HepG2 (cell line): Measurements from ENCODE around the gene USP7. TPM values are rescaled to one million over a fixed set of nuclear protein-coding genes. Genes with fewer than 3 reads are reported as not detected.

ENCODE experiments used
- ADNP ChIP-seq: sonication (generic); formaldehyde crosslinking; IDR thresholded peaks from 2 replicates; pipeline ENCODE4 v1.4.0; 2020; ENCODE audit warnings: missing genetic modification reagents
- CBFB ChIP-seq: sonication (generic); formaldehyde crosslinking; IDR thresholded peaks from 2 replicates; pipeline ENCODE4 v1.4.0; 2020; ENCODE audit warnings: missing genetic modification reagents
- CENPX ChIP-seq: sonication (generic); formaldehyde crosslinking; IDR thresholded peaks from 2 replicates; pipeline ENCODE4 v1.9.0; 2021; ENCODE audit warnings: mild to moderate bottlenecking, missing genetic modification reagents, moderate library complexity
- ELK4 ChIP-seq: sonication (generic); formaldehyde crosslinking; IDR thresholded peaks from 2 replicates; pipeline ENCODE4 v1.9.0; 2021; ENCODE audit warnings: missing genetic modification reagents, borderline replicate concordance
- HDAC6 ChIP-seq: fragments of 200-600 bp; sonication (generic); IDR thresholded peaks from 2 replicates; pipeline ENCODE4 v1.7.0; 2017; ENCODE audit warnings: mild to moderate bottlenecking, antibody characterized with exemption, low read length, low read depth
- HNRNPL ChIP-seq: fragments of 200-400 bp; formaldehyde crosslinking; IDR thresholded peaks from 2 replicates; pipeline ENCODE4 v1.6.1; 2017; ENCODE audit warnings: mild to moderate bottlenecking, low read depth, low read length
- HOXA3 ChIP-seq: sonication (generic); formaldehyde crosslinking; IDR thresholded peaks from 2 replicates; pipeline ENCODE4 v1.5.0; 2020; ENCODE audit warnings: missing genetic modification reagents
- MTF1 ChIP-seq: sonication (generic); formaldehyde crosslinking; IDR thresholded peaks from 2 replicates; pipeline ENCODE4 v1.5.0; 2020; ENCODE audit warnings: missing genetic modification reagents
- NRL ChIP-seq: sonication (generic); formaldehyde crosslinking; IDR thresholded peaks from 2 replicates; pipeline ENCODE4 v1.5.0; 2020; ENCODE audit warnings: missing genetic modification reagents, mild to moderate bottlenecking, moderate library complexity, borderline replicate concordance
- POGZ ChIP-seq: sonication (generic); formaldehyde crosslinking; IDR thresholded peaks from 2 replicates; pipeline ENCODE4 v1.4.0; 2020; ENCODE audit warnings: mild to moderate bottlenecking, missing genetic modification reagents
- POLR2AphosphoS2 ChIP-seq: IDR thresholded peaks from 2 replicates; pipeline ENCODE4 v1.6.1; 2011; ENCODE audit warnings: low read depth, low read length, improper control_type of control experiment
- POLR2G ChIP-seq: fragments of 200-400 bp; formaldehyde crosslinking; IDR thresholded peaks from 2 replicates; pipeline ENCODE4 v1.6.1; 2018; ENCODE audit warnings: mild to moderate bottlenecking, low read depth, low read length, moderate library complexity
- RARG ChIP-seq: sonication (generic); formaldehyde crosslinking; IDR thresholded peaks from 2 replicates; pipeline ENCODE4 v1.4.0; 2020; ENCODE audit warnings: low read depth, mild to moderate bottlenecking, missing genetic modification reagents
- SP140L ChIP-seq: sonication (generic); formaldehyde crosslinking; IDR thresholded peaks from 2 replicates; pipeline ENCODE4 v1.4.0; 2020; ENCODE audit warnings: missing genetic modification reagents, borderline replicate concordance
- TAF1 ChIP-seq: sonication (generic); formaldehyde crosslinking; IDR thresholded peaks from 2 replicates; pipeline ENCODE4 v1.4.0; 2020; ENCODE audit warnings: missing genetic modification reagents
- TEAD2 ChIP-seq: sonication (generic); formaldehyde crosslinking; IDR thresholded peaks from 2 replicates; pipeline ENCODE4 v1.9.0; 2021; ENCODE audit warnings: missing genetic modification reagents
- ZKSCAN8 ChIP-seq: IDR thresholded peaks from 2 replicates; pipeline ENCODE4 v1.6.1; 2016; ENCODE audit warnings: borderline replicate concordance, missing genetic modification reagents, missing compliant biosample characterization
- ZNF143 ChIP-seq: sonication (generic); formaldehyde crosslinking; IDR thresholded peaks from 2 replicates; pipeline ENCODE4 v1.4.0; 2020; ENCODE audit warnings: missing genetic modification reagents
- ZNF17 ChIP-seq: sonication (generic); formaldehyde crosslinking; IDR thresholded peaks from 2 replicates; pipeline ENCODE4 v1.5.0; 2020; ENCODE audit warnings: mild to moderate bottlenecking, missing genetic modification reagents
- ZNF260 ChIP-seq: sonication (generic); formaldehyde crosslinking; IDR thresholded peaks from 2 replicates; pipeline ENCODE4 v1.4.0; 2020; ENCODE audit warnings: missing genetic modification reagents, low read depth, mild to moderate bottlenecking, borderline replicate concordance
- ZNF263 ChIP-seq: sonication (generic); formaldehyde crosslinking; IDR thresholded peaks from 2 replicates; pipeline ENCODE4 v1.4.0; 2020; ENCODE audit warnings: missing genetic modification reagents
- ZNF275 ChIP-seq: sonication (generic); formaldehyde crosslinking; IDR thresholded peaks from 2 replicates; pipeline ENCODE4 v1.8.0; 2022; ENCODE audit warnings: missing genetic modification reagents, mild to moderate bottlenecking, inconsistent platforms, borderline replicate concordance
- ZNF501 ChIP-seq: sonication (generic); formaldehyde crosslinking; IDR thresholded peaks from 2 replicates; pipeline ENCODE4 v1.5.1; 2020; ENCODE audit warnings: mild to moderate bottlenecking, moderate library complexity, missing genetic modification reagents
- ZNF503 ChIP-seq: sonication (generic); formaldehyde crosslinking; IDR thresholded peaks from 2 replicates; pipeline ENCODE4 v1.4.0; 2020; ENCODE audit warnings: missing genetic modification reagents
- ZNF577 ChIP-seq: sonication (generic); formaldehyde crosslinking; IDR thresholded peaks from 2 replicates; pipeline ENCODE4 v1.4.0; 2020; ENCODE audit warnings: mild to moderate bottlenecking, low read depth, missing genetic modification reagents, borderline replicate concordance
- ZNF713 ChIP-seq: sonication (generic); formaldehyde crosslinking; IDR thresholded peaks from 2 replicates; pipeline ENCODE4 v1.4.0; 2020; ENCODE audit warnings: mild to moderate bottlenecking, missing genetic modification reagents
- ZNF790 ChIP-seq: sonication (generic); formaldehyde crosslinking; IDR thresholded peaks from 2 replicates; pipeline ENCODE4 v1.8.0; 2022; ENCODE audit warnings: missing genetic modification reagents, mild to moderate bottlenecking, borderline replicate concordance
- polyA plus RNA-seq, 8 experiments: library from polyadenylated mRNA; depleted of rRNA in 3 of 8; stranded (reverse) in 7 of 8; unstranded in 1 of 8; fragments of >200 nt; fragmentation: Illumina TruSeq in 4 of 8; extraction: Trizol in 4 of 8; gene quantifications; 2 replicates each; pipeline versions ENCODE4 v1.2.1 to v1.2.3, GENCODE V29; 2011 to 2016; ENCODE audit warnings: low read depth in 4 of 8, missing spikeins in 1 of 8, mixed read lengths in 1 of 8; ENCODE audit not compliant: insufficient read depth in 1 of 8
- total RNA-seq, 5 experiments: library from RNA; depleted of rRNA; stranded (reverse); fragments of >200 nt; fragmentation: Illumina TruSeq; extraction: Trizol; gene quantifications; 2 replicates each; pipeline ENCODE4 v1.2.3, GENCODE V29; 2016; ENCODE audit warnings: low read depth in 1 of 5

The USP7 gene
- total and polyA plus RNA-seq, 2 of the 13 experiments (the other 11 are each of a cell fraction or from before 2014, with no cell fraction given) = 52.5 to 173 TPM

- TF ChIP-seq POGZ (CRISPR knock-in tag) = peak; percentile 39; the same call in 1 of the 2 replicates
- no peak for TF ChIP-seq ZNF503 (CRISPR knock-in tag)
- peak; percentile 67; the same call in 1 of the 2 replicates for TF ChIP-seq ZNF790 (CRISPR knock-in tag)
- no peak for TF ChIP-seq ZNF275 (CRISPR knock-in tag)
- TF ChIP-seq CENPX (CRISPR knock-in tag) = no peak
- no peak for TF ChIP-seq ZNF260 (CRISPR knock-in tag)
- TF ChIP-seq HNRNPL = no peak
- TF ChIP-seq TEAD2 (CRISPR knock-in tag) = no peak
- TF ChIP-seq ZNF501 (CRISPR knock-in tag) = peak; percentile 79
- no peak for TF ChIP-seq ELK4 (CRISPR knock-in tag)
- TF ChIP-seq SP140L (CRISPR knock-in tag) = 0 out of 2 replicates have a peak, but pooled peaks have one; percentile 47
- TF ChIP-seq ZNF143 = 0 out of 2 replicates have a peak, but pooled peaks have one; percentile 4
- TF ChIP-seq ZNF263 (CRISPR knock-in tag) = no peak
- TF ChIP-seq MTF1 (CRISPR knock-in tag) = no peak
- no peak; the same call in 1 of the 2 replicates for TF ChIP-seq TAF1 (CRISPR knock-in tag)
- no peak for TF ChIP-seq ZNF577 (CRISPR knock-in tag)
- TF ChIP-seq ZNF713 (CRISPR knock-in tag) = 0 out of 2 replicates have a peak, but pooled peaks have one; percentile 57
- 0 out of 2 replicates have a peak, but pooled peaks have one; percentile 28 for TF ChIP-seq POLR2G
- peak; percentile 71; the same call in 1 of the 2 replicates for TF ChIP-seq NRL (CRISPR knock-in tag)
- no peak for TF ChIP-seq ZNF17 (CRISPR knock-in tag)
- TF ChIP-seq ZKSCAN8 (CRISPR knock-in tag) = no peak
- TF ChIP-seq ADNP (CRISPR knock-in tag) = no peak
- TF ChIP-seq CBFB (CRISPR knock-in tag) = no peak
- no peak for TF ChIP-seq HDAC6
- no peak for TF ChIP-seq POLR2AphosphoS2
- TF ChIP-seq RARG (CRISPR knock-in tag) = no peak
- no peak; the same call in 1 of the 2 replicates for TF ChIP-seq HOXA3 (CRISPR knock-in tag)
Observed at GRCh38 chr16:8962393-8963009, 1.2 kb downstream of the USP7 start (continued).
